Activated effector memory CD4-positive, alpha-beta T cell treated with anti-CD3 and anti-CD28 coated beads, Interleukin-2, amount 50 U/mL, for 16 hours (primary cell): ENCODE results near the gene PFKL.

ENCODE experiments used
- DNase-seq: peaks from one replicate; pipeline ENCODE4 v3.0.0-alpha.2; 2020

The PFKL gene

GRCh38 chr21:44314561-44314960 is 14.7 kb downstream of the PFKL start:
- DNase-seq, result no peak

- no peak for DNase-seq
Observed at GRCh38 chr21:44315691-44316203, 15.9 kb downstream of the PFKL start.

GRCh38 chr21:44316277-44316900 is 16.5 kb downstream of the PFKL start:
- no peak for DNase-seq

DNA sequence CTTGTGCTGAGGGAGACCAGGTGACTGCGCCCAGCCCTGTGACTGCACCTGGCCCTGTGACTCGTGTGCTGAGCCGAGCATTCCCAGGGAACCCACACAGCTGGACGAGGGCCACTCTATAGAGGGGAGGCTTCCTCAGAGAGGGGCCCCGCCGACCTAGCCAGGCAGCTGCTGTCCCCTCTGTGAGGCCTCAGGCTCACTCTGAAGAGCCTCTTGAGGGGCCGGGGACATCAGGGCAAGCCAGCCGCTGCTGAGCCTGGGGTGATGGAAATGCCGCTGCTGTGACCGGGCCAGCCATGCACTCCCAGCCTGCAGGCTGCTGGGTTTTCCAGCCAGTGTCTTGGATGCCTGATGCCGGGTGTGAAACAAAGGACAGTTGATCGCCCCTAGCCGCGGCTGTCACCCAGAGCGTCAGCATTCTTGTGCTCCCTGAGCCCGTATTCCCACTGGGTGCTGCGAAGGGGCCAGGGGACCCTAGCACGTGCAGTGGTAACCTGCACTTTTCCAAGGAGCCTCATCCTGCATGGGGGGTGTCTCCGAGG is 17.5 kb downstream of the PFKL start:
- DNase-seq, result no peak

DNA sequence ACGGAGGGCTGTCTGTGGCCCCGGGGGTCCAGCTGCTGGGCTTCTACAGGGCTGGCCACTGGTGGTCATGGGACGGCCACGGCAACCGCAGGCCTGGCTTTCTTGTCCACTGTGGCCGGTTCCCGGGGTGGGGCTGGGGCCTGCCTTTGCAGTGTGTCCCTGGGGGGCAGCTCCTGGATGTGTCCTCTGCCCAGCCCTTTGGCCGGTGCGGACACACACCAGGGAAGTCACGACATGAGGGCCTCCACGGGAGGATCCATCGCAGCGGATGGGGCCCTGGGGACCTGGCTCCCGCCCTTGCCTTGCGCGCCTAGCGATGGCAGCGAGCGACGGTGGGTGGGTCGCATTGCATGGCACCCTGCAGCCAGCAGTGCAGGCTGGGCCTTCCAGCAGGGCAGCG is 18.0 kb downstream of the PFKL start:
- DNase-seq, result no peak

GRCh38 chr21:44318489-44319285 is 18.8 kb downstream of the PFKL start:
- no peak for DNase-seq

GRCh38 chr21:44319407-44320065 is 19.7 kb downstream of the PFKL start:
- DNase-seq, result no peak

DNA sequence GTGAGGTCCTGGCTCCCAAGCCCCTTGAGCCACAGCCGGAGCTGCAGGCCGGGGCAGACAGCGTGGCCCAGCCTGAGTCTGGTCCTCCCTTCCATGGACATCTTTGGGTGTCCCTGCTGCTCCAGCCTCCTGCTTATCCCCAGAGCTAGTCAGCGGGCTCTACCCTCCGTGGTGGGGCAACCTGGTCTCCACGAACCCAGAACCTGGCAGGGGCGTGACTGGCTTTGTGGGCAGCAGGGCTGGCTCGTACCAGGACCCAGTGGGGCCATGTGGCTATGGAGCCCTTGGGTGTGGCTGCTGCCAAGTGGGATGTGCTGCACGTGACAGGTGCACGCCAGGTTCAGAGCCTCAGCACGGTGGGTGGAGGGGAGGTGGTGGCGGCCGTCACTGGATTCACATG is 21.0 kb downstream of the PFKL start:
- no peak for DNase-seq

DNA sequence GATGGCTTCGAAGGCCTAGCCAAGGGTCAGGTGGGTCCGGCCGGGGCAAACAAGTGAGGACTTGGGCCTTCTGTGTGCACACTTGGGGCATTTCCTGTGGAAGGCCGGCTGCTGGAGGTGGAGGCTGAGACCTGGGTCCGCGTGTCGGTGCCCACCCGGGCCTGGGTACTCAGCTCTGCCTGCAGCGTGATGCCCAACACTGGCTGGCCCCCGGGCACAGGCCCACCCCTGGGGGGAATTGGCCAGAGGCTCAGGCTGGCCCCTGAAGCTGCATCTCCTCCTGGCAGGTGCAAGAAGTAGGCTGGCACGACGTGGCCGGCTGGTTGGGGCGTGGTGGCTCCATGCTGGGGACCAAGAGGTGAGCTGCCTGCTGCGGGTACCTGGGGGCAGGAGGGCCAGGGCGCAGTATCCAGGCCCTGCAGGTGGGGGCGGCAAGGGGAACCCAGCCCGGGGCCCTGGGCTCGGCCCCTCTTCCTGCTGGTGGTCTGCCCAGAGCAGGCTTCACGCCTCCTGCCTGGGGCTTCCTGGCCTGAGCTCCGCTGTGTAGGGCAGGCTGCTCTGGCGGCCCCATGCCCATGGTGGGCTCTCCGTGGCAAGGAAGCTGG is 22.1 kb downstream of the PFKL start:
- DNase-seq, result no peak

GRCh38 chr21:44322621-44323325 is 22.9 kb downstream of the PFKL start:
- no peak for DNase-seq

- no peak for DNase-seq
Observed at GRCh38 chr21:44323591-44323990, 23.7 kb downstream of the PFKL start.

DNA sequence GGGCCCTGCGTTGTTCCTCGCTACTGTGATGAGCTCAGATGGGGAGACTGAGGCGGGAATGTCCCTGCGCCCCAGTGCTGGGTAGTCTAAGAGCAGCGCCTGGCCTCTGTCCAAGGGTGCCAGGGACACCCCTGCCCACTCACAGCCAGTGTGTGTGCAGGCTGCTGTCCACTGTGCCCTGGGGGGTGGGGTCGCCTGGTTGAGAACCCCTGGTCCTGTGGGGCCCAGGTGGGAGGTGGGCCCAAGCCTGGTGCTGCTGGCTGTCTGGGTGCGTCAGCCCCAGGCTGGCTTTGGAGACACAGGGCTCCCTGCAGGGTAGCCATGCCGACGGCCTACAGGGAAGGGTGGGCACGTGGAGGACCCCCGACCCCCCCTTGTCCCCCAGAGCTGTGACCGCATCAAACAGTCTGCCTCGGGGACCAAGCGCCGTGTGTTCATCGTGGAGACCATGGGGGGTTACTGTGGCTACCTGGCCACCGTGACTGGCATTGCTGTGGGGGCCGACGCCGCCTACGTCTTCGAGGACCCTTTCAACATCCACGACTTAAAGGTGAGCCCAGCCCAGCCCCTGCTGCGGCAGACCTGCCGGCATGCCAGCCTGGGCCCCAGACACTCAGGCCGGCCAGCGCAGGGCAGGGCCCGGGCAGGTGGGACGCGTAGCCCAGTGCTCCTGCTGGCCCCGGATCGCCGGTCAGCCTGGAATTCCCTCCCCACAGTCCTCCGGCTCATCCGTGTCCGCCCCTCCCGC is 24.4 kb downstream of the PFKL start:
- DNase-seq, result no peak

- no peak for DNase-seq
Observed at GRCh38 chr21:44324854-44325107, 24.9 kb downstream of the PFKL start.

- no peak for DNase-seq
Observed at GRCh38 chr21:44325386-44326271, 25.8 kb downstream of the PFKL start.

DNA sequence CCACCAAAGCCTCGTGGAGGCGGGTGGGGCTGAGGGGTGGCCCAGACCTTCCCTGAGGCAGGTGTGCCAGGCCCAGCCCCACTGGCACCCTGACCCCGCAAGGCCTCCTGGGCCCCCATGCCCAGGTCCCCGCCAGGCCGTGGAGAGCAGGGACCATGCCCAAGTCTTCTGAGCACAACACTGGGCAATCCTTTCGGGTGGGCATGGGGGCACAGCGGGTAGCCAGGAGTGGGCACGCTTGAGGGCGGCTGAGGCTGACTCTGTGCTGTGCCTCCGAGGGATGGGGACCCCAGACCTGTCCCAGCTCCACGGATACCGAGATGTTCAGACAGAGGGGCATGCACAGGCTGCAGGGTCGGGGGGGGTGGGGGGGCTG is 26.4 kb downstream of the PFKL start:
- DNase-seq, result no peak

- no peak for DNase-seq
Observed at GRCh38 chr21:44326716-44327602, 27.1 kb downstream of the PFKL start.

GRCh38 chr21:44327603-44327974 is 27.7 kb downstream of the PFKL start:
- DNase-seq, result no peak

GRCh38 chr21:44328242-44328895 is 28.5 kb downstream of the PFKL start:
- DNase-seq, result no peak

DNA sequence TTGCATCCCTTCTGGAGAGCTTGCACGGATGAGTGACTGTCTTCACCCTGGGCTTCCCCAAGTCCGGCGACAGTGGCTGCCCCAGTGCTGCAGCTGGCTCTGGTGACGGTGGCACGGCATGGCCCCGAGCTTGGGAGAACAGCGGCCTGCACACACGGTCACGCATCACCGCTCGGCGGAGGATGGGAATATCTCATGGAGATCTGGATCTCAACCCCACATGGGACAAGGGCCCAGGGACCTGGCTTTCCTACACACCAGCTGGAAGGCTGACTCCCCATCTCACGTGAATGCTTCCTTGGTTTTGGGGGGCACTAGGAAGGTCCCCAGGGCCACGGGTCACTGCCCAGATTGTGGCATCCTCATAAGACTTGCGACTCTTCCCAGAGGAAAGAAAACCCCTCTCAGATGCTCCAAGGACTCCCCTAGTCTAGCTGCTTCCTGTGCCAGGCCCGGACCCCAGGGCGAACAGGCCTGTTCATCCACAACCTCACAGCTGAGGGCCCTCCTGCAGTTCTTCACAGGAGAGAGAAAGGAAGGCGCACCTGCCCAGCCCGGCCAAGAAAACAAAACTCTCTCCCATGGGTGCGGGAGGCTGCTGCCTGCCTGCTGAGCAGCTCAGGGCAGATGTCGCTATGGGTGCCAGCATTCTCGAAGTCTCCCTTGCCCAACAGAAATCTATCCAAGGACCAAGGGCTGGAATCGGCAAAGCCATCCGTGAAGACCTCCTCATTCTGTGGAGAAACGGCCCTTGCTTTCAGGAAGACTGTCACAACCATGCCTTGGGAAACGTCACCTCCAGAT is 29.4 kb downstream of the PFKL start:
- DNase-seq, result no peak
